ENCODE results near the gene HYCC2.

DNA sequence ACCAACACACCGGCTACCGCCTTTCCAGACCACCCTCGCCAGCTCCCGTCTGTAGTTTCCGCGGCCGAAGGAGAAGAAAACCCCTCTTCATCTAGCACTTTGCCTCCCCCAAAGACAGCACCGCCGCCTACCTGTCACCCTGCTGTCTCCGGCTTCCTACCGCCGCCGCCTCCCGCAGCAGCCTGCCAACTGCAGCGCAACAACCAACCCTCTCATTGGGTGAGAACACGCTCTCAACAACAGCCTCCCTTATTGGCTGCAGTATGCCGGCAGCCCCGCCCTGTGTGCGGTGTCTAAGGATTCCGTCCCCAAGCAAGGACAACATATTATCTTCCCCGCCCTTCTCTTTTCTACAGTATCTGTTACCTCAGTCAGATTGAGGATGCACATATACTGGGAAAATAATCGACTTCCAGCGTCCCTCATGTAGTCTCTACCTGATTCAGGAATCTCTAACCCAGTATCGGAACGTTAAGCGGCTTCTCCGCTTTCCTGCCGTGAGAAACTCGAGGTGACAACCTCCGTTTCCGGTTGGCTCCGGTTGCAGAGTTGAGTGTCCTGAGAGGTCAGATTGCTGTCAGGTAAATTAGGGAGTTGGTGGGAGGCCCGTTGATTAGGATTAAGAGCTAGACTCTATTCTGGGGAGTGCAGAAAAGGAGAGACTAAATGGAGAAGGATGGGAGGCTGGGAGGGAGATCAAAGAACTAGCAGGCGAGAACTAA is at the start of gene HYCC2, which contains the start of gene NDUFB3:
- TF ChIP-seq CSRNP3 (CRISPR knock-in tag; IDR thresholded peaks at IDR 0.05) (no peak), RARB (CRISPR knock-in tag; IDR thresholded peaks at IDR 0.05) (no peak), ZFP30 (CRISPR knock-in tag; IDR thresholded peaks at IDR 0.05) (0 out of 2 replicates have a peak, but pooled peaks have one; percentile 11), ZFP3 (CRISPR knock-in tag; IDR thresholded peaks at IDR 0.05) (0 out of 2 replicates have a peak, but pooled peaks have one; percentile 44), PPARA (CRISPR knock-in tag; IDR thresholded peaks at IDR 0.05; ENCODE audit: borderline replicate concordance) (no peak), ZNF8 (CRISPR knock-in tag; IDR thresholded peaks at IDR 0.05) (peak; percentile 17; the same call in 1 of the 2 replicates), OSR1 (CRISPR knock-in tag; IDR thresholded peaks at IDR 0.05) (no peak), CREB5 (CRISPR knock-in tag; IDR thresholded peaks at IDR 0.05; ENCODE audit: low read depth) (no peak), ZC3H10 (CRISPR knock-in tag; IDR thresholded peaks at IDR 0.05) (no peak), ISL1 (CRISPR knock-in tag; IDR thresholded peaks at IDR 0.05) (no peak)
- TF ChIP-seq, protein P1, sequence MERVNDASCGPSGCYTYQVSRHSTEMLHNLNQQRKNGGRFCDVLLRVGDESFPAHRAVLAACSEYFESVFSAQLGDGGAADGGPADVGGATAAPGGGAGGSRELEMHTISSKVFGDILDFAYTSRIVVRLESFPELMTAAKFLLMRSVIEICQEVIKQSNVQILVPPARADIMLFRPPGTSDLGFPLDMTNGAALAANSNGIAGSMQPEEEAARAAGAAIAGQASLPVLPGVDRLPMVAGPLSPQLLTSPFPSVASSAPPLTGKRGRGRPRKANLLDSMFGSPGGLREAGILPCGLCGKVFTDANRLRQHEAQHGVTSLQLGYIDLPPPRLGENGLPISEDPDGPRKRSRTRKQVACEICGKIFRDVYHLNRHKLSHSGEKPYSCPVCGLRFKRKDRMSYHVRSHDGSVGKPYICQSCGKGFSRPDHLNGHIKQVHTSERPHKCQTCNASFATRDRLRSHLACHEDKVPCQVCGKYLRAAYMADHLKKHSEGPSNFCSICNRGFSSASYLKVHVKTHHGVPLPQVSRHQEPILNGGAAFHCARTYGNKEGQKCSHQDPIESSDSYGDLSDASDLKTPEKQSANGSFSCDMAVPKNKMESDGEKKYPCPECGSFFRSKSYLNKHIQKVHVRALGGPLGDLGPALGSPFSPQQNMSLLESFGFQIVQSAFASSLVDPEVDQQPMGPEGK (CRISPR knock-in tag; IDR thresholded peaks at IDR 0.05; ENCODE audit: borderline replicate concordance), result no peak
